ENCODE measurements around the gene DCAF5.

DNA sequence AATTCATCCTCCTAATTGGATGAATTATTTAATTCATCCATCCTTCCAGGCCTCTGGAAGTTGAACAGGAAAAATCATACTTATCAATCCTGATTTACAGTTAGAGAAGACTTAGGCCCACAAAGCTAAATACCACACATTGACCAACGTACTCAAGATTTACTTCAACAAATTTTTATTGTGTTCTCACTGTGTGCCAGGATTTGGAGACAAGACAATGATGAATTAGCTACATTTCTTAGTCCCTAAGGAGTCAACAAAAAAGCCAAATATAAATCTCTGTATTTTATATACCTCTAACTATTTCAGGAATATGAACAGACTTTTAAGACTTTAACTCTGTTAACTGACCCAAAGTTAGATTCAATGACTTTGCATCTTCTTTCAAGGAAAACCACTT, 63.9 kb downstream of the DCAF5 start:
- TF ChIP-seq, protein P1, sequence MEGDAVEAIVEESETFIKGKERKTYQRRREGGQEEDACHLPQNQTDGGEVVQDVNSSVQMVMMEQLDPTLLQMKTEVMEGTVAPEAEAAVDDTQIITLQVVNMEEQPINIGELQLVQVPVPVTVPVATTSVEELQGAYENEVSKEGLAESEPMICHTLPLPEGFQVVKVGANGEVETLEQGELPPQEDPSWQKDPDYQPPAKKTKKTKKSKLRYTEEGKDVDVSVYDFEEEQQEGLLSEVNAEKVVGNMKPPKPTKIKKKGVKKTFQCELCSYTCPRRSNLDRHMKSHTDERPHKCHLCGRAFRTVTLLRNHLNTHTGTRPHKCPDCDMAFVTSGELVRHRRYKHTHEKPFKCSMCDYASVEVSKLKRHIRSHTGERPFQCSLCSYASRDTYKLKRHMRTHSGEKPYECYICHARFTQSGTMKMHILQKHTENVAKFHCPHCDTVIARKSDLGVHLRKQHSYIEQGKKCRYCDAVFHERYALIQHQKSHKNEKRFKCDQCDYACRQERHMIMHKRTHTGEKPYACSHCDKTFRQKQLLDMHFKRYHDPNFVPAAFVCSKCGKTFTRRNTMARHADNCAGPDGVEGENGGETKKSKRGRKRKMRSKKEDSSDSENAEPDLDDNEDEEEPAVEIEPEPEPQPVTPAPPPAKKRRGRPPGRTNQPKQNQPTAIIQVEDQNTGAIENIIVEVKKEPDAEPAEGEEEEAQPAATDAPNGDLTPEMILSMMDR (IDR thresholded peaks at IDR 0.05; ENCODE audit: low read depth, low read length) = no peak
- no peak for TF ChIP-seq EZH2phosphoT487 (IDR thresholded peaks at IDR 0.05; ENCODE audit: low read depth)
